ENCODE results near the gene GCNT3. TPM values are rescaled to one million over a fixed set of nuclear protein-coding genes. Genes with fewer than 3 reads are reported as not detected.
"Not testable (repeated sequence)": the region's sequence is repeated elsewhere in the genome, so short reads cannot be mapped to it uniquely, and the experiment has no call there.

GCNT3 gene
- total and polyA plus RNA-seq, 2 donors (not counting 1 experiment from before 2014, with no cell fraction given) = 0.16 to 0.17 TPM

DNA sequence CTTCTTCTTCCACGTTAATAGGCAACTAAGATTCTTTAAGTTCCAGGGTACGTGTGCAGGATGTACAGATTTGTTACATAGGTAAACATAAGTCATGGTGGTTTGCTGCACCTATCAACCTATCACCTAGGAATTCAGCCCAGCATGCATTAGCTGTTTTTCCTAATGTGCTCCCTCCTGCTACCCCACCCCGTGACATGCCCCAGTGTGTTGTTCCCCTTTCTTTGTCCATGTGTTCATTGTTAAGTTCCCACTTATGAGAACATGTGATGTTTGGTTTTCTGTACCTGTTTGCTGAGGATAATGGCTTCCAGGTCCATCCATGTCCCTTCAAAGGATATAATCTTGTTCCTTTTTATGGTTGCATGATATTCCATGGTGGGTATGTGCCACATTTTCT lies 24.6 kb downstream of the GCNT3 start:
- no peaks in the 10 kb centered on the region for H3K36me3 ChIP-seq (ENCODE audit: control insufficient read depth, insufficient read depth, low read length)
- H3K27me3 ChIP-seq (ENCODE audit: control insufficient read depth, insufficient read depth, low read length) = no peaks in the 10 kb centered on the region
- no peaks in the 10 kb centered on the region for H4K20me1 ChIP-seq (ENCODE audit: control insufficient read depth, extremely low read depth, insufficient read depth, low read length)
- H2AFZ ChIP-seq (ENCODE audit: low read length) = no peak overlapping the region
- no peaks in the 10 kb centered on the region for H3K9me3 ChIP-seq (ENCODE audit: control insufficient read depth, insufficient read depth, low read depth, low read length)
- H3K4me2 ChIP-seq (ENCODE audit: extremely low read depth, insufficient read depth, low read length) = no peak overlapping the region
- H3K27ac ChIP-seq (ENCODE audit: insufficient read depth, low read length) = no peak overlapping the region
- no peak for DNase-seq (ENCODE audit: low read depth in 2 of 2)
- no peak overlapping the region for H3K9ac ChIP-seq (ENCODE audit: insufficient read depth, low read length)
- TF ChIP-seq, protein P1, sequence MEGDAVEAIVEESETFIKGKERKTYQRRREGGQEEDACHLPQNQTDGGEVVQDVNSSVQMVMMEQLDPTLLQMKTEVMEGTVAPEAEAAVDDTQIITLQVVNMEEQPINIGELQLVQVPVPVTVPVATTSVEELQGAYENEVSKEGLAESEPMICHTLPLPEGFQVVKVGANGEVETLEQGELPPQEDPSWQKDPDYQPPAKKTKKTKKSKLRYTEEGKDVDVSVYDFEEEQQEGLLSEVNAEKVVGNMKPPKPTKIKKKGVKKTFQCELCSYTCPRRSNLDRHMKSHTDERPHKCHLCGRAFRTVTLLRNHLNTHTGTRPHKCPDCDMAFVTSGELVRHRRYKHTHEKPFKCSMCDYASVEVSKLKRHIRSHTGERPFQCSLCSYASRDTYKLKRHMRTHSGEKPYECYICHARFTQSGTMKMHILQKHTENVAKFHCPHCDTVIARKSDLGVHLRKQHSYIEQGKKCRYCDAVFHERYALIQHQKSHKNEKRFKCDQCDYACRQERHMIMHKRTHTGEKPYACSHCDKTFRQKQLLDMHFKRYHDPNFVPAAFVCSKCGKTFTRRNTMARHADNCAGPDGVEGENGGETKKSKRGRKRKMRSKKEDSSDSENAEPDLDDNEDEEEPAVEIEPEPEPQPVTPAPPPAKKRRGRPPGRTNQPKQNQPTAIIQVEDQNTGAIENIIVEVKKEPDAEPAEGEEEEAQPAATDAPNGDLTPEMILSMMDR (conservative IDR thresholded peaks at IDR 0.05 in 1 of 2, IDR thresholded peaks at IDR 0.05 in 1 of 2; ENCODE audit: low read depth in 1 of 2, low read length in 2 of 2) = no peak
- TF ChIP-seq EZH2 (IDR thresholded peaks at IDR 0.05; ENCODE audit: low read length, missing control alignments) = no peak
- no peaks in the 10 kb centered on the region for H3K4me1 ChIP-seq (ENCODE audit: control insufficient read depth, extremely low read depth, insufficient read depth, low read length)
- H3K4me3 ChIP-seq (replicated peaks in 1 of 4; ENCODE audit: control extremely low read depth in 1 of 4, insufficient read depth in 1 of 4, low read depth in 3 of 4, low read length in 4 of 4) = no peak overlapping the region
- H3K79me2 ChIP-seq (ENCODE audit: control insufficient read depth, insufficient read depth, low read length) = no peaks in the 10 kb centered on the region

DNA sequence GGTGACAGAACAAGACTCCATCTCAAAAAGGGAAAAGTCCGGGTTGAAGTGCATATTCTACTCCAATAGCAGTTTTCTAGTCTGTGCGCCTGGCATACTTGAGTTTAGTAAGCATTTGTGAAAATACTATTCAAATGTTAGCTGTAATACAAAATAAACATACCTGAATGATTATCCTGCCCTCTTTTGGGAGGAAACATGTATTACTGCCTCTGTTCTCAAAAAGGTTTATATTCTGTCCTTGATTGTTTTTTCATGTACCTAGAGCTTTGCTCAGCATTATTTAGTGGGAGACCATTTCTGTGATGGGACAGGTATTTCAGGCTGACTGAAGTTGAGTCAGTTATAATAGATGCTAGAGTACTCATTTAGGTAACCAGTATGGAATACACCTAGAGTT lies 25.9 kb downstream of the GCNT3 start:
- H3K4me1 ChIP-seq (ENCODE audit: control insufficient read depth, extremely low read depth, insufficient read depth, low read length); H3K9me3 ChIP-seq (ENCODE audit: control insufficient read depth, insufficient read depth, low read depth, low read length); H3K27ac ChIP-seq (ENCODE audit: insufficient read depth, low read length); H3K27me3 ChIP-seq (ENCODE audit: control insufficient read depth, insufficient read depth, low read length); H3K36me3 ChIP-seq (ENCODE audit: control insufficient read depth, insufficient read depth, low read length); DNase-seq (ENCODE audit: low read depth in 2 of 2); H4K20me1 ChIP-seq (ENCODE audit: control insufficient read depth, extremely low read depth, insufficient read depth, low read length); H3K79me2 ChIP-seq (ENCODE audit: control insufficient read depth, insufficient read depth, low read length); H2AFZ ChIP-seq (ENCODE audit: low read length); H3K4me2 ChIP-seq (ENCODE audit: extremely low read depth, insufficient read depth, low read length); H3K9ac ChIP-seq (ENCODE audit: insufficient read depth, low read length); H3K4me3 ChIP-seq (replicated peaks in 1 of 4; ENCODE audit: control extremely low read depth in 1 of 4, insufficient read depth in 1 of 4, low read depth in 3 of 4, low read length in 4 of 4): not testable (repeated sequence)

DNA sequence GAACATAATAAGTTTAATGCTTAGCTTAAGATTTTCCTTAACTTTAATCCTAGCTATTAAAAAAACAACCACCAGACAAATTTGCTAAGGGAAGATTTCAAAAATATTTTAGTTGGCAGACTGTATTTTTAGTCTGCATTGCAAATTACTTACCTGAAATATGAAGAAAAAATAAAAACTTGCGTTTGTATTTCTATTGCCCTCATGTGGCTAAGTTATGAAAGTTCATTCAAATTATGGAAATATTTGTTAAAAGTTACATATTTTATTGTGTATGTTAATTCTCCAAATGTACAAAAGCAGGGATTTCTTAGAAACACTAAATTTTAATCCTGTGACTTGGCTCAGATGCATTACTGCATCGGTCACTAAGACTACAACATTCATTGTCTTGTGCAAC lies 30.8 kb downstream of the GCNT3 start:
- Histone ChIP-seq H3K9me3 (ENCODE audit: control insufficient read depth, insufficient read depth, low read depth, low read length) (no peaks in the 10 kb centered on the region), H3K27ac (ENCODE audit: insufficient read depth, low read length) (no peak overlapping the region), H3K4me1 (ENCODE audit: control insufficient read depth, extremely low read depth, insufficient read depth, low read length) (no peaks in the 10 kb centered on the region), H3K4me2 (ENCODE audit: extremely low read depth, insufficient read depth, low read length) (no peak overlapping the region), H3K9ac (ENCODE audit: insufficient read depth, low read length) (no peak overlapping the region), H2AFZ (ENCODE audit: low read length) (no peak overlapping the region), H3K27me3 (ENCODE audit: control insufficient read depth, insufficient read depth, low read length) (no peaks in the 10 kb centered on the region), H4K20me1 (ENCODE audit: control insufficient read depth, extremely low read depth, insufficient read depth, low read length) (no peaks in the 10 kb centered on the region), H3K4me3 (replicated peaks in 1 of 4; ENCODE audit: control extremely low read depth in 1 of 4, insufficient read depth in 1 of 4, low read depth in 3 of 4, low read length in 4 of 4) (no peak overlapping the region), H3K79me2 (ENCODE audit: control insufficient read depth, insufficient read depth, low read length) (no peaks in the 10 kb centered on the region), H3K36me3 (ENCODE audit: control insufficient read depth, insufficient read depth, low read length) (peaks cover 4% of the 10 kb centered on the region)
- no peak for TF ChIP-seq EZH2 (IDR thresholded peaks at IDR 0.05; ENCODE audit: low read length, missing control alignments)
- TF ChIP-seq, protein P1 (conservative IDR thresholded peaks at IDR 0.05 in 1 of 2, IDR thresholded peaks at IDR 0.05 in 1 of 2; ENCODE audit: low read depth in 1 of 2, low read length in 2 of 2) = peak in 1 of 2 donors; percentile 13
- peak in 1 of 2 donors; percentile 19 for DNase-seq (ENCODE audit: low read depth in 2 of 2)

All from fibroblast of lung (primary cell).